Muscle of back (tissue), 11 donors: ENCODE measurements around the gene NR2F1-AS1. TPM values are rescaled to one million over a fixed set of nuclear protein-coding genes. Genes with fewer than 3 reads are reported as not detected.

Experiments
- DNase-seq, 3 donors: peaks; one replicate each; pipeline versions ENCODE4 v3.0.0 to v3.0.0-alpha.2; 2013
- polyA plus RNA-seq, 10 donors: library from polyadenylated mRNA; unstranded; fragments of 120-200 nt; gene quantifications; one replicate each; pipeline ENCODE4 v1.2.1, GENCODE V29; 2013; ENCODE audit not compliant: insufficient read length in 10 of 10

Gene NR2F1-AS1
- polyA plus RNA-seq, 10 donors: 2.4 to 7.4 (median 4.5) TPM

GRCh38 chr5:93603793-93604643 lies 23.0 kb upstream of the NR2F1-AS1 start:
- peak in 1 of 3 donors; percentile 57 for DNase-seq

GRCh38 chr5:93603078-93603792 lies 22.2 kb upstream of the NR2F1-AS1 start:
- no peak for DNase-seq

- DNase-seq: peak in 1 of 3 donors; percentile 25
These were observed 21.4 kb upstream of the NR2F1-AS1 start for GRCh38 chr5:93602241-93603077.

GRCh38 chr5:93601802-93602155 lies 20.8 kb upstream of the NR2F1-AS1 start:
- DNase-seq: peak in 1 of 3 donors; percentile 49

- peak in 1 of 3 donors; percentile 44 for DNase-seq
These were observed 20.2 kb upstream of the NR2F1-AS1 start for GRCh38 chr5:93601071-93601801.

GRCh38 chr5:93600409-93601070 lies 19.5 kb upstream of the NR2F1-AS1 start:
- DNase-seq: peak in 1 of 3 donors; percentile 45

- peak in 1 of 3 donors; percentile 48 for DNase-seq
These were observed 18.5 kb upstream of the NR2F1-AS1 start for GRCh38 chr5:93599399-93600120.

- no peak for DNase-seq
These were observed 18.0 kb upstream of the NR2F1-AS1 start for GRCh38 chr5:93599001-93599379.

GRCh38 chr5:93598091-93599000 lies 17.3 kb upstream of the NR2F1-AS1 start:
- peak in 1 of 3 donors; percentile 15 for DNase-seq

- peak in 1 of 3 donors; percentile 25 for DNase-seq
These were observed 15.9 kb upstream of the NR2F1-AS1 start for GRCh38 chr5:93596676-93597490.

GRCh38 chr5:93596310-93596675 lies 15.3 kb upstream of the NR2F1-AS1 start:
- no peak for DNase-seq

GRCh38 chr5:93595420-93596147 lies 14.6 kb upstream of the NR2F1-AS1 start:
- peak in 1 of 3 donors; percentile 7 for DNase-seq

GRCh38 chr5:93594591-93595419 lies 13.8 kb upstream of the NR2F1-AS1 start:
- DNase-seq: peak in 1 of 3 donors; percentile 5

GRCh38 chr5:93593476-93594131 lies 12.6 kb upstream of the NR2F1-AS1 start:
- DNase-seq: peak in 1 of 3 donors; percentile 6

- no peak for DNase-seq
These were observed 11.9 kb upstream of the NR2F1-AS1 start for GRCh38 chr5:93592883-93593282.
